ENCODE data around the gene DVL3. TPM values are rescaled to one million over a fixed set of nuclear protein-coding genes. Genes with fewer than 3 reads are reported as not detected.

DVL3 gene
- polyA plus RNA-seq, 12 donors, result 65.3 to 104 (median 83.6) TPM; not detected in 1

DNA sequence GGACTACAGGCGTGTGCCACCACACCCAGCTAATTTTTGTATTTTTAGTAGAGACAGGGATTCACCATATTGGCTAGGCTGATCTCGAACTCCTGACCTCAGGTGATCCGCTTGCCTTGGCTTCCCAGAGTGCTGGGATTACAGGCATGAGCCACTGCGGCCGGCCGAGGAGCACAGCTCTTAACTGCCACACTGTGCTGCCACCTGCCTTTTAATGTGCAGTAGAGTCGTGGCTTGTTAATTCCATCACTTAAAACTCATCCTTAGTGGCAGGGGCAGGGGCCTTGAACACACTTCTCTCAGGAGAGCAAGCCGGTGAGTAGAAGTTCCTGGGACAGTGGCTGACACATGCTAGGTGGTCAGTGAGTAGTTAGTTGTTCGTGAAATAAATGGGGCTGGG lies 43.3 kb downstream of the DVL3 start:
- no peak for DNase-seq

DNA sequence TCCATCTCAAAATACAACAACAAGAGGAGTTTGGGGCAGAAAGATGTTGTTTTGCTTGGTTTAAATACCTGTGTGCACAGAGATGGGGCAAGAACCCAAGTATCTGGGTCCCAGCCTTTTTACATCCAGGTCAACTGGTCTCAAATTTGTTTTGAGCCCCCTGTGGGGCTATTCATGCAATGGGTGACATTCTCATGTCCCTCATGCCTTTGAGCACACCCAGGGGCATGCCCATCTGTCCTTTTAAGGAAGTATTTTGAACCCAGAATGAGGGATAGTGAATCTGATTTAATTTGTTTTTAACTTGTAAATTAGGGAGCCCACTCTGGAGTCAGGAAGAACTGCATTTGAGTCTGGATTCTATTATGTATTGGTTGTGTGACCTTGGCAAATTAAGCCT lies 45.6 kb downstream of the DVL3 start:
- no peak for DNase-seq

GRCh38 chr3:184203526-184203925 lies 48.3 kb downstream of the DVL3 start:
- no peak for DNase-seq

DNA sequence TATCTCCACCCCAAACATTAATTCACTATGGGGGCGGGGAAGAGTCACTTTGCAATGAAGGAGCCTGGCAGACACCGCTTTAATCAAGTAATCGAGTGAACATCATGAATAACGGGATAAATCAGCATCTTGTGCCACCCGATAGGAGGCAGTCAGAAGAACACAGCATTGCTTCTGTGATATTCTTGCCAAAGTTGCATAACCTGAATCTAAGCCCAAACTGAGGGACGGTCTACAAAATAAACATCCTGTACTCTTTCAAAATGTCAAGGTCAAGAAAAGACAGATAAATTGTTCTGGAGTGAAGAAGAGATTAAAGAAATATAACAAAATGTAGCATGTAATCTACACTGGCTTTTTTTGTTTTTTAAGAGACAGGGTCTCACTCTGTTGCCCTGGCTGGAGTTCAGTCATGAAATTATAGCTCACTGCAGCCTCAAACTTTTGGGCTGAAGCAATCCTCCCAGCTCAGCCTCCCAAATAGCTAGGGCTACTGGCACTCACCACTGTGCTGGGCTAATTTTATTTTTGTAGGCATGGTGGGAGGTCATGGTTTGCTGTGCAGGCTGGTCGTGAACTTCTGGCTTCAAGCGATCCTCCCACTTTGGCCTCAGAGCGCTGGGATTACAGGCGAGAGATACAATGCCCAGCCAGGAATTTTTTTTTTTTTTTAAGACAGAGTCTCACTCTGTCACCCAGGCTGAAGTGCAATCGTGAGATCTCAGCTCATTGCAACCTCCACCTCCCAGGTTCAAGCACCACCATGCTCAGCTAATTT lies 54.2 kb downstream of the DVL3 start:
- no peak for DNase-seq

- no peak for DNase-seq
These were observed 56.1 kb downstream of the DVL3 start for GRCh38 chr3:184211297-184211696.

DNA sequence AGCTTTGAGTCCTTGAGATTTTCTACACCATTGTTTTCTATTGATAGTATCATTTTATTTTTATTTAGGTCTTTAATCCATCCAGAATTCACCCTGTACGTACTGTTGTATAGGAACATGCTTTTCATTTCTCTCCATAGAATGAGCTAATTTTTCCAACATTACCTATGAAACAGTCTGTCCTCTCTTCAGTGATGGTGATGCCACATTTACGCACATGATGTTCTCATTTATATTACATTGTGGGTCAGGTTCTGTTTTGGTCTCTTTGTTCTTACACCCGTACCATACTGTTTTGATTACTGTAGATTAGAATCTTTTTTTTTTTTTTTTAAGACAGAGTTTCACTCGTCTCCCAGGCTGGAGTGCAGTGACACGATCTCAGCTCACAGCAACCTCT lies 56.5 kb downstream of the DVL3 start:
- no peak for DNase-seq

- DNase-seq, result no peak
These were observed 63.6 kb downstream of the DVL3 start for GRCh38 chr3:184218814-184219213.

DNA sequence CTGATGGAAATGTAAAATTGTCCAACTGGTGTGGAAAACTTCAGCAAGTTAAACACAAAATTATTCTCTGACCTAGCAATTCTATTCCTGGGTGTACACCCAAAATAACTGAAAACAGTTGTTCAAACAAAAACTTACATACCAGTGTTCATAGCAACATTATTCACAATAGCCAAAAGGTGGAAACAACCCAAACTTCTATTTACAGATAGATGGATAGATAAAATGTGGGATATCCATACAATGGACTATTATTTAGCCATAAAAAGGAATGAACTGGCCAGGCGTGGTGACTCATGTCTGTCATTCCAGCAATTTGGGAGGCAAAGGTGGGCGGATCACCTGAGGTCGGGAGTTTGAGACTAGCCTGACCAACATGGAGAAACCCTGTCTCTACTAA lies 67.3 kb downstream of the DVL3 start:
- no peak for DNase-seq

Other genes starting within 250 kb of the DVL3 start
- 10 to 100 TPM in 11 of 12 donors, not detected in 1; 17.0 to 42.6 (median 25.5) TPM for gene ABCC5, start 137.5 kb upstream of the DVL3 start, polyA plus RNA-seq (ENCODE audit: insufficient read length in 12 of 12)
- not detected for gene HTR3D, start 123.6 kb upstream of the DVL3 start, polyA plus RNA-seq (ENCODE audit: insufficient read length in 12 of 12)
- gene HTR3C, start 102.3 kb upstream of the DVL3 start, polyA plus RNA-seq (ENCODE audit: insufficient read length in 12 of 12), result not detected
- gene HTR3E, start 58.3 kb upstream of the DVL3 start, polyA plus RNA-seq (ENCODE audit: insufficient read length in 12 of 12), result under 1 TPM in 2 of 12 donors, not detected in 10; 0.09 to 0.21 TPM
- gene EIF2B5, start 20.0 kb upstream of the DVL3 start, polyA plus RNA-seq (ENCODE audit: insufficient read length in 12 of 12), result 10 to 100 TPM in 11 of 12 donors, not detected in 1; 32.5 to 47.9 (median 36.3) TPM
- gene AP2M1, start 19.5 kb downstream of the DVL3 start, polyA plus RNA-seq (ENCODE audit: insufficient read length in 12 of 12), result 100 to 1,000 TPM in 11 of 12 donors, not detected in 1; 170 to 233 (median 199) TPM
- gene ABCF3, start 30.8 kb downstream of the DVL3 start, polyA plus RNA-seq (ENCODE audit: insufficient read length in 12 of 12), result 10 to 100 TPM in 11 of 12 donors, not detected in 1; 35.8 to 55.4 (median 43.2) TPM
- 1 to 10 TPM in 1 of 12 donors, under 1 TPM in 10, not detected in 1; 0.18 to 3.1 (median 0.43) TPM for gene VWA5B2, start 74.2 kb downstream of the DVL3 start, polyA plus RNA-seq (ENCODE audit: insufficient read length in 12 of 12)
- 10 to 100 TPM in 11 of 12 donors, not detected in 1; 19.4 to 37.9 (median 22.4) TPM for gene ALG3, start 93.6 kb downstream of the DVL3 start, polyA plus RNA-seq (ENCODE audit: insufficient read length in 12 of 12)
- gene EEF1AKMT4, start 94.3 kb downstream of the DVL3 start, polyA plus RNA-seq (ENCODE audit: insufficient read length in 12 of 12), result 1 to 10 TPM in 9 of 12 donors, under 1 TPM in 1, not detected in 2; 0.84 to 2.5 (median 1.4) TPM
- gene CAMK2N2, start 106.2 kb downstream of the DVL3 start, polyA plus RNA-seq (ENCODE audit: insufficient read length in 12 of 12), result under 1 TPM in 4 of 12 donors, not detected in 8; 0.12 to 0.34 (median 0.15) TPM
- under 1 TPM in 1 of 12 donors, not detected in 11; 0.43 TPM for gene ECE2, start 120.6 kb downstream of the DVL3 start, polyA plus RNA-seq (ENCODE audit: insufficient read length in 12 of 12)
- gene PSMD2, start 143.9 kb downstream of the DVL3 start, polyA plus RNA-seq (ENCODE audit: insufficient read length in 12 of 12), result 100 to 1,000 TPM in 11 of 12 donors, not detected in 1; 144 to 202 (median 165) TPM
- 100 to 1,000 TPM in 11 of 12 donors, not detected in 1; 140 to 297 (median 177) TPM for gene EIF4G1, start 159.2 kb downstream of the DVL3 start, polyA plus RNA-seq (ENCODE audit: insufficient read length in 12 of 12)
- gene FAM131A, start 182.2 kb downstream of the DVL3 start, polyA plus RNA-seq (ENCODE audit: insufficient read length in 12 of 12), result 10 to 100 TPM in 6 of 12 donors, 1 to 10 TPM in 5, not detected in 1; 9.3 to 12.9 (median 10.5) TPM
- 10 to 100 TPM in 1 of 12 donors, 1 to 10 TPM in 10, not detected in 1; 1.9 to 13.6 (median 3.6) TPM for gene CLCN2, start 206.2 kb downstream of the DVL3 start, polyA plus RNA-seq (ENCODE audit: insufficient read length in 12 of 12)
- 10 to 100 TPM in 11 of 12 donors, not detected in 1; 35.9 to 64.8 (median 44.4) TPM for gene POLR2H, start 206.3 kb downstream of the DVL3 start, polyA plus RNA-seq (ENCODE audit: insufficient read length in 12 of 12)
- 1 to 10 TPM in 10 of 12 donors, not detected in 2; 1.5 to 2.2 (median 2.0) TPM for gene THPO, start 222.8 kb downstream of the DVL3 start, polyA plus RNA-seq (ENCODE audit: insufficient read length in 12 of 12)
- gene CHRD, start 224.7 kb downstream of the DVL3 start, polyA plus RNA-seq (ENCODE audit: insufficient read length in 12 of 12), result 10 to 100 TPM in 11 of 12 donors, not detected in 1; 14.6 to 38.9 (median 18.3) TPM